Body of pancreas (tissue), 4 donors: Measurements from ENCODE around the gene ZNF107. TPM values are rescaled to one million over a fixed set of nuclear protein-coding genes. Genes with fewer than 3 reads are reported as not detected.

Experiments
- ATAC-seq: fragments of 150-250 bp; one replicate; pipeline ENCODE4 v1.9.1; 2016
- DNase-seq, 4 donors: peaks; one replicate each; pipeline ENCODE4 v3.0.0-alpha.2; 2019
- H3K27ac ChIP-seq, 4 donors: fragments of 200-600 bp; sonication (generic); 1 replicate in 3 of 4; 2 replicates in 1 of 4; pipeline versions ENCODE4 v1.5.1 to v1.6.1; 2016 to 2019; ENCODE audit warnings: mild to moderate bottlenecking in 1 of 4, mixed read lengths in 1 of 4, moderate library complexity in 1 of 4
- H3K27me3 ChIP-seq, 2 donors: fragments of 200-600 bp; sonication (generic); one replicate each; pipeline ENCODE4 v1.6.0; 2016; ENCODE audit warnings: mild to moderate bottlenecking in 1 of 2
- H3K36me3 ChIP-seq, 2 donors: fragments of 200-600 bp; sonication (generic); replicated peaks in 1 of 2; 2 replicates each; pipeline ENCODE4 v1.5.1; 2016; ENCODE audit warnings: low read depth in 2 of 2; ENCODE audit not compliant: insufficient read depth in 1 of 2
- H3K4me1 ChIP-seq: fragments of 200-600 bp; sonication (generic); one replicate; pipeline ENCODE4 v1.6.0; 2016
- H3K4me3 ChIP-seq, 2 donors: fragments of 200-600 bp; sonication (generic); 1 replicate in 1 of 2; 2 replicates in 1 of 2; pipeline ENCODE4 v1.5.1; 2016 to 2019
- H3K9me3 ChIP-seq, 3 donors: fragments of 200-600 bp; sonication (generic); 1 replicate in 2 of 3; 2 replicates in 1 of 3; pipeline ENCODE4 v1.5.1; 2016
- POLR2A ChIP-seq, 3 donors: fragments of 450-650 bp; IDR thresholded peaks; one replicate each; pipeline ENCODE4 v1.6.1; 2016; ENCODE audit warnings: antibody characterized with exemption in 3 of 3, mild to moderate bottlenecking in 2 of 3
- WGBS, 2 donors: methylation state at CpG; one replicate each; pipeline ENCODE4 v1.1.5; 2017; 5-methylcytosine and 5-hydroxymethylcytosine counted together
- intact Hi-C: fragments of 100-400 bp; cut with DNase I; formaldehyde crosslinking; loops from one replicate; pipeline ENCODE4 v1.15.1; 2023
- total RNA-seq, 2 donors: library from RNA; depleted of rRNA; stranded (reverse); fragments of >200 nt; gene quantifications; one replicate each; pipeline ENCODE4 v1.1.0, GENCODE V29; 2016
- TF ChIP-seq, protein P1 (sequence below), 7 experiments: fragments of 450-650 bp in 4 of 7; fragments of 200-600 bp in 3 of 7; sonication (generic) in 3 of 7; IDR thresholded peaks; one replicate each; pipeline ENCODE4 v1.5.1; 2016 to 2019; ENCODE audit warnings: antibody characterized with exemption in 7 of 7

Gene ZNF107
- 1 to 10 TPM; 2.3 to 3.6 TPM for total RNA-seq

GRCh38 chr7:64665980-64666662 lies at the start of gene ZNF107:
TSS of gene ZNF107 (plus strand) at chr7:64666133. CDS start at chr7:64666283, 150 bp downstream.
- Histone ChIP-seq H3K27me3 (no peaks in the 10 kb centered on the region), H3K4me3 (peak within 1 kb of the TSS; percentile 56 to 81), H3K4me1 (no peaks in the 10 kb centered on the region), H3K27ac (peak within 1 kb of the TSS in 3 of 4 donors; percentile 60 to 71 (median 60)), H3K9me3 (no peaks in the 10 kb centered on the region), H3K36me3 (no peaks in the 10 kb centered on the region)
- intact Hi-C loops = no loop called here
- peak; percentile 11 to 67 (median 52) for TF ChIP-seq POLR2A (IDR thresholded peaks at IDR 0.05)
- TF ChIP-seq, protein P1, sequence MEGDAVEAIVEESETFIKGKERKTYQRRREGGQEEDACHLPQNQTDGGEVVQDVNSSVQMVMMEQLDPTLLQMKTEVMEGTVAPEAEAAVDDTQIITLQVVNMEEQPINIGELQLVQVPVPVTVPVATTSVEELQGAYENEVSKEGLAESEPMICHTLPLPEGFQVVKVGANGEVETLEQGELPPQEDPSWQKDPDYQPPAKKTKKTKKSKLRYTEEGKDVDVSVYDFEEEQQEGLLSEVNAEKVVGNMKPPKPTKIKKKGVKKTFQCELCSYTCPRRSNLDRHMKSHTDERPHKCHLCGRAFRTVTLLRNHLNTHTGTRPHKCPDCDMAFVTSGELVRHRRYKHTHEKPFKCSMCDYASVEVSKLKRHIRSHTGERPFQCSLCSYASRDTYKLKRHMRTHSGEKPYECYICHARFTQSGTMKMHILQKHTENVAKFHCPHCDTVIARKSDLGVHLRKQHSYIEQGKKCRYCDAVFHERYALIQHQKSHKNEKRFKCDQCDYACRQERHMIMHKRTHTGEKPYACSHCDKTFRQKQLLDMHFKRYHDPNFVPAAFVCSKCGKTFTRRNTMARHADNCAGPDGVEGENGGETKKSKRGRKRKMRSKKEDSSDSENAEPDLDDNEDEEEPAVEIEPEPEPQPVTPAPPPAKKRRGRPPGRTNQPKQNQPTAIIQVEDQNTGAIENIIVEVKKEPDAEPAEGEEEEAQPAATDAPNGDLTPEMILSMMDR (IDR thresholded peaks at IDR 0.05) = no peak
- DNase-seq = peak; percentile 85 to 92 (median 88)
- WGBS, 2 donors = 0 to 1% methylated on average over 9 to 37 of the region's 37 CpGs
- ATAC-seq = peak; percentile 99

GRCh38 chr7:64618785-64619456 lies 47.0 kb upstream of the ZNF107 start:
- H3K36me3 ChIP-seq = no peaks in the 10 kb centered on the region
- no peak for TF ChIP-seq POLR2A (IDR thresholded peaks at IDR 0.05)
- TF ChIP-seq, protein P1 (IDR thresholded peaks at IDR 0.05) = peak; percentile 32 to 70 (median 47)
- ATAC-seq (no peak), DNase-seq (peak in 1 of 4 donors; percentile 15)
- peaks cover 0 to 6% (median 0%) of the 10 kb centered on the region in 3 donors for H3K9me3 ChIP-seq
- H3K27ac ChIP-seq = no peak overlapping the region
- intact Hi-C loops = no loop called here
- H3K4me3 ChIP-seq = no peak overlapping the region
- H3K4me1 ChIP-seq = no peaks in the 10 kb centered on the region
- no peaks in the 10 kb centered on the region for H3K27me3 ChIP-seq
- WGBS, 2 donors = 16 to 19% methylated on average over 6 of the region's 6 CpGs

GRCh38 chr7:64619705-64620104 lies 46.2 kb upstream of the ZNF107 start:
- no peak overlapping the region for H3K4me3 ChIP-seq
- ATAC-seq (no peak), DNase-seq (no peak)
- no peak overlapping the region for H3K27ac ChIP-seq
- TF ChIP-seq, protein P1 (IDR thresholded peaks at IDR 0.05) = no peak
- no peak for TF ChIP-seq POLR2A (IDR thresholded peaks at IDR 0.05)
- H3K9me3 ChIP-seq = peaks cover 0 to 6% (median 0%) of the 10 kb centered on the region in 3 donors
- H3K36me3 ChIP-seq = no peaks in the 10 kb centered on the region
- no peaks in the 10 kb centered on the region for H3K27me3 ChIP-seq
- 61 to 63% methylated on average over 1 of the region's 1 CpG for WGBS, 2 donors
- H3K4me1 ChIP-seq = no peaks in the 10 kb centered on the region
- intact Hi-C loops = no loop called here

- WGBS, 2 donors = 32 to 55% methylated on average over 2 of the region's 2 CpGs
- DNase-seq (no peak), ATAC-seq (no peak)
- TF ChIP-seq POLR2A (IDR thresholded peaks at IDR 0.05) = no peak
- TF ChIP-seq, protein P1 (IDR thresholded peaks at IDR 0.05) = no peak
- H3K36me3 ChIP-seq = no peaks in the 10 kb centered on the region
- H3K4me1 ChIP-seq = no peaks in the 10 kb centered on the region
- H3K4me3 ChIP-seq = no peak overlapping the region
- intact Hi-C loops = no loop called here
- H3K27me3 ChIP-seq = no peaks in the 10 kb centered on the region
- H3K27ac ChIP-seq = no peak overlapping the region
- H3K9me3 ChIP-seq = peaks cover 0 to 6% (median 0%) of the 10 kb centered on the region in 3 donors
Measured at GRCh38 chr7:64621656-64622055, 44.3 kb upstream of the ZNF107 start.
